Liver (tissue), 9 donors: ENCODE results near the gene SEPTIN10. TPM values are rescaled to one million over a fixed set of nuclear protein-coding genes. Genes with fewer than 3 reads are reported as not detected.

ENCODE experiments used
- DNase-seq: peaks from one replicate; pipeline ENCODE4 v3.0.0-alpha.2; 2017; ENCODE audit warnings: low spot score
- H3K27ac ChIP-seq, 2 donors: one replicate each; pipeline ENCODE4 v1.7.0; 2013; ENCODE audit warnings: inconsistent platforms in 2 of 2, low read length in 2 of 2, control low read depth in 1 of 2, low read depth in 1 of 2, mild to moderate bottlenecking in 1 of 2
- H3K27me3 ChIP-seq, 4 donors: one replicate each; pipeline versions ENCODE4 v1.6.1 to v1.7.0; 2013; ENCODE audit warnings: low read length in 3 of 4, inconsistent platforms in 1 of 4, mild to moderate bottlenecking in 1 of 4, moderate library complexity in 1 of 4; ENCODE audit not compliant: control insufficient read depth in 4 of 4, insufficient read depth in 4 of 4
- H3K36me3 ChIP-seq, 4 donors: one replicate each; pipeline versions ENCODE4 v1.6.1 to v1.7.0; 2013; ENCODE audit warnings: low read length in 3 of 4, mild to moderate bottlenecking in 3 of 4, low read depth in 1 of 4, moderate library complexity in 1 of 4; ENCODE audit not compliant: control insufficient read depth in 4 of 4, insufficient read depth in 3 of 4
- H3K4me1 ChIP-seq, 4 donors: one replicate each; pipeline versions ENCODE4 v1.6.1 to v1.7.0; 2013; ENCODE audit warnings: low read length in 3 of 4, mild to moderate bottlenecking in 3 of 4, moderate library complexity in 1 of 4; ENCODE audit not compliant: control insufficient read depth in 4 of 4, insufficient read depth in 4 of 4
- H3K4me3 ChIP-seq, 3 donors: one replicate each; pipeline versions ENCODE4 v1.6.1 to v1.7.0; 2013; ENCODE audit warnings: low read length in 3 of 3, control low read depth in 1 of 3, low read depth in 1 of 3, mild to moderate bottlenecking in 1 of 3
- H3K9ac ChIP-seq, 2 donors: one replicate each; pipeline ENCODE4 v1.7.0; 2013; ENCODE audit warnings: low read length in 2 of 2, mild to moderate bottlenecking in 2 of 2, moderate library complexity in 2 of 2, control low read depth in 1 of 2, low read depth in 1 of 2
- H3K9me3 ChIP-seq, 4 donors: one replicate each; pipeline versions ENCODE4 v1.6.1 to v1.7.0; 2013; ENCODE audit warnings: low read length in 3 of 4; ENCODE audit not compliant: control insufficient read depth in 4 of 4
- ATF3 ChIP-seq: IDR thresholded peaks from 2 replicates; pipeline ENCODE4 v1.6.1; 2016; ENCODE audit warnings: antibody characterized with exemption
- CTCF ChIP-seq: fragments of 150-350 bp; IDR thresholded peaks from 2 replicates; pipeline ENCODE4 v1.5.1; 2017; ENCODE audit warnings: improper control_type of control experiment, low read depth, low read length; ENCODE audit not compliant: missing input control
- EGR1 ChIP-seq, 2 donors: IDR thresholded peaks; 2 replicates each; pipeline ENCODE4 v1.6.1; 2016 to 2018; ENCODE audit warnings: antibody characterized with exemption in 2 of 2, low read depth in 2 of 2
- FOXA1 ChIP-seq: IDR thresholded peaks from 2 replicates; pipeline ENCODE4 v1.6.1; 2016; ENCODE audit warnings: antibody characterized with exemption
- FOXA2 ChIP-seq: IDR thresholded peaks from 2 replicates; pipeline ENCODE4 v1.6.1; 2016; ENCODE audit warnings: antibody characterized with exemption
- GABPA ChIP-seq, 2 donors: IDR thresholded peaks in 1 of 2; conservative IDR thresholded peaks in 1 of 2; 2 replicates each; pipeline ENCODE4 v1.6.1; 2016; ENCODE audit warnings: antibody characterized with exemption in 2 of 2, mild to moderate bottlenecking in 1 of 2, moderate library complexity in 1 of 2
- HNF4A ChIP-seq, 2 donors: conservative IDR thresholded peaks; 2 replicates each; pipeline ENCODE4 v1.6.1; 2016; ENCODE audit warnings: antibody characterized with exemption in 2 of 2, mild to moderate bottlenecking in 2 of 2
- HNF4G ChIP-seq: IDR thresholded peaks from 2 replicates; pipeline ENCODE4 v1.6.1; 2016; ENCODE audit warnings: antibody characterized with exemption
- JUND ChIP-seq, 2 donors: IDR thresholded peaks; 2 replicates each; pipeline ENCODE4 v1.6.1; 2016; ENCODE audit warnings: antibody characterized with exemption in 2 of 2
- MAX ChIP-seq: IDR thresholded peaks from 2 replicates; pipeline ENCODE4 v1.6.1; 2016; ENCODE audit warnings: antibody characterized with exemption
- NR2F2 ChIP-seq: IDR thresholded peaks from 2 replicates; pipeline ENCODE4 v1.6.1; 2016; ENCODE audit warnings: antibody characterized with exemption
- RAD21 ChIP-seq, 2 donors: IDR thresholded peaks; 2 replicates each; pipeline ENCODE4 v1.6.1; 2016; ENCODE audit warnings: antibody characterized with exemption in 2 of 2, mild to moderate bottlenecking in 2 of 2
- REST ChIP-seq: IDR thresholded peaks from 2 replicates; pipeline ENCODE4 v1.6.1; 2016; ENCODE audit warnings: antibody characterized with exemption, mild to moderate bottlenecking
- RXRA ChIP-seq, 2 donors: IDR thresholded peaks; 2 replicates each; pipeline ENCODE4 v1.6.1; 2017 to 2018; ENCODE audit warnings: antibody characterized with exemption in 2 of 2, mild to moderate bottlenecking in 1 of 2
- SP1 ChIP-seq: IDR thresholded peaks from 2 replicates; pipeline ENCODE4 v1.6.1; 2018; ENCODE audit warnings: antibody characterized with exemption, mild to moderate bottlenecking
- TAF1 ChIP-seq: conservative IDR thresholded peaks from 2 replicates; pipeline ENCODE4 v1.6.1; 2016; ENCODE audit warnings: antibody characterized with exemption, mild to moderate bottlenecking
- YY1 ChIP-seq: IDR thresholded peaks from 2 replicates; pipeline ENCODE4 v1.6.1; 2016; ENCODE audit warnings: antibody characterized with exemption, mild to moderate bottlenecking
- ZBTB33 ChIP-seq: IDR thresholded peaks from 2 replicates; pipeline ENCODE4 v1.6.1; 2016; ENCODE audit warnings: antibody characterized with exemption
- WGBS: extraction: QIAGEN DNeasy Blood & Tissue Kit; methylation state at CpG from one replicate; pipeline ENCODE4 v1.1.7; 2013; 5-methylcytosine and 5-hydroxymethylcytosine counted together
- polyA plus RNA-seq, 2 donors: library from polyadenylated mRNA; stranded (reverse) in 1 of 2; unstranded in 1 of 2; fragments of 200-250 nt in 1 of 2; fragments of >200 nt in 1 of 2; fragmentation: Nextera tagmentation in 1 of 2; extraction: Ambion mirVana in 1 of 2; gene quantifications; one replicate each; pipeline versions ENCODE4 v1.2.1 to v1.2.3, GENCODE V29; 2013 to 2015
- total RNA-seq, 2 donors: library from RNA; depleted of rRNA; stranded (reverse); fragments of >200 nt; gene quantifications; one replicate each; pipeline ENCODE4 v1.2.3, GENCODE V29; 2014
- donor health status: healthy.
- donor health status: healthy.
- donor health status: healthy.
- donor health status: healthy.
- donor health status: healthy.

The SEPTIN10 gene
- total RNA-seq: 10 to 100 TPM; 19.8 to 35.9 TPM
- 10 to 100 TPM; 19.6 to 20.5 TPM for polyA plus RNA-seq

GRCh38 chr2:109613922-109614714, at the start of gene SEPTIN10, which contains the start of gene SOWAHC:
Gene SEPTIN10, minus strand, starts transcription at chr2:109613966. Its CDS starts 139 bp downstream, at chr2:109613827.
Gene SOWAHC, plus strand, starts transcription at chr2:109614364. Its CDS starts 126 bp downstream, at chr2:109614490.
- Histone ChIP-seq H3K27me3 (no peaks in the 10 kb centered on the region), H3K4me3 (peak within 1 kb of the TSS; percentile 85 to 96 (median 95)), H3K9ac (peak within 1 kb of the TSS; percentile 89 to 97), H3K4me1 (peaks cover 4 to 33% (median 20%) of the 10 kb centered on the region in 4 donors), H3K36me3 (no peaks in the 10 kb centered on the region), H3K9me3 (no peaks in the 10 kb centered on the region), H3K27ac (peak within 1 kb of the TSS; percentile 91)
- 1% methylated on average over 104 of the region's 104 CpGs for WGBS
- DNase-seq: peak; percentile 86
- TF ChIP-seq HNF4A (conservative IDR thresholded peaks at IDR 0.05): peak; percentile 38 to 43
- TF ChIP-seq EGR1 (IDR thresholded peaks at IDR 0.05; ENCODE audit: low read depth in 2 of 2): peak; percentile 60 to 85
- peak in 1 of 2 donors; percentile 34 for TF ChIP-seq JUND (IDR thresholded peaks at IDR 0.05)
- peak; percentile 27 to 34 for TF ChIP-seq RAD21 (IDR thresholded peaks at IDR 0.05)
- no peak for TF ChIP-seq HNF4G
- TF ChIP-seq FOXA1: no peak
- TF ChIP-seq REST: peak; percentile 89
- TF ChIP-seq YY1: peak; percentile 43
- peak; percentile 53 to 55 for TF ChIP-seq RXRA (IDR thresholded peaks at IDR 0.05)
- TF ChIP-seq FOXA2: no peak
- TF ChIP-seq ATF3: no peak
- TF ChIP-seq GABPA (IDR thresholded peaks at IDR 0.05 in 1 of 2, conservative IDR thresholded peaks at IDR 0.05 in 1 of 2): peak; percentile 66 to 90
- peak; percentile 58 for TF ChIP-seq TAF1
- TF ChIP-seq ZBTB33: peak; percentile 97
- TF ChIP-seq MAX: no peak
- TF ChIP-seq CTCF: no peak
- TF ChIP-seq NR2F2: no peak
- peak; percentile 80 for TF ChIP-seq SP1
